Thyroid gland (tissue), 4 donors: ENCODE results near the gene RLF.

Experiments used
- CTCF ChIP-seq, 6 experiments: fragments of 200-600 bp in 3 of 6; fragments of 450-650 bp in 3 of 6; sonication (generic) in 3 of 6; IDR thresholded peaks; one replicate each; pipeline ENCODE4 v1.5.1; 2016 to 2019; ENCODE audit warnings: antibody characterized with exemption in 6 of 6, mild to moderate bottlenecking in 2 of 6, inconsistent platforms in 1 of 6, moderate library complexity in 1 of 6
- POLR2A ChIP-seq, 2 donors: fragments of 450-650 bp; IDR thresholded peaks; one replicate each; pipeline ENCODE4 v1.6.1; 2017; ENCODE audit warnings: antibody characterized with exemption in 2 of 2, mild to moderate bottlenecking in 2 of 2, moderate library complexity in 1 of 2

- TF ChIP-seq CTCF (IDR thresholded peaks at IDR 0.05) (no peak), POLR2A (IDR thresholded peaks at IDR 0.05) (no peak)
These were observed 112.5 kb downstream of the RLF start for GRCh38 chr1:40273547-40274166.
